GDM1 (cell line): Measurements from ENCODE around the gene WWOX.

ENCODE experiments used
- DNase-seq: peaks from one replicate; lab custom pipeline; 2025; lab: John Stamatoyannopoulos, UW

The WWOX gene

GRCh38 chr16:79098907-79099306 lies 999.5 kb downstream of the WWOX start:
- no peak for DNase-seq

- no peak for DNase-seq
Measured at GRCh38 chr16:79099716-79100115, 1000.3 kb downstream of the WWOX start.

GRCh38 chr16:79100447-79100846 lies 1001.0 kb downstream of the WWOX start:
- no peak for DNase-seq

- no peak for DNase-seq
Measured at GRCh38 chr16:79101491-79101890, 1002.0 kb downstream of the WWOX start.

- no peak for DNase-seq
Measured at GRCh38 chr16:79104567-79104966, 1005.1 kb downstream of the WWOX start.

GRCh38 chr16:79107301-79107700 lies 1007.8 kb downstream of the WWOX start:
- no peak for DNase-seq

GRCh38 chr16:79109771-79110170 lies 1010.3 kb downstream of the WWOX start:
- DNase-seq = no peak

GRCh38 chr16:79110242-79110641 lies 1010.8 kb downstream of the WWOX start:
- no peak for DNase-seq

- no peak for DNase-seq
Measured at GRCh38 chr16:79110953-79111352, 1011.5 kb downstream of the WWOX start.

- no peak for DNase-seq
Measured at GRCh38 chr16:79112462-79112861, 1013.0 kb downstream of the WWOX start.

GRCh38 chr16:79113826-79114225 lies 1014.4 kb downstream of the WWOX start:
- no peak for DNase-seq

- no peak for DNase-seq
Measured at GRCh38 chr16:79114759-79115158, 1015.3 kb downstream of the WWOX start.

GRCh38 chr16:79121906-79122305 lies 1022.5 kb downstream of the WWOX start:
- DNase-seq = no peak

- DNase-seq = no peak
Measured at GRCh38 chr16:79122343-79122742, 1022.9 kb downstream of the WWOX start.

- DNase-seq = no peak
Measured at GRCh38 chr16:79124016-79124756, 1024.7 kb downstream of the WWOX start.

- DNase-seq = no peak
Measured at GRCh38 chr16:79127766-79128165, 1028.3 kb downstream of the WWOX start.

- DNase-seq = no peak
Measured at GRCh38 chr16:79128706-79129105, 1029.3 kb downstream of the WWOX start.

- DNase-seq = no peak
Measured at GRCh38 chr16:79130616-79131015, 1031.2 kb downstream of the WWOX start.

- no peak for DNase-seq
Measured at GRCh38 chr16:79131321-79132075, 1032.0 kb downstream of the WWOX start.

- no peak for DNase-seq
Measured at GRCh38 chr16:79132701-79133100, 1033.2 kb downstream of the WWOX start.

GRCh38 chr16:79134300-79134699 lies 1034.8 kb downstream of the WWOX start:
- DNase-seq = no peak

- DNase-seq = no peak
Measured at GRCh38 chr16:79136955-79137354, 1037.5 kb downstream of the WWOX start.

GRCh38 chr16:79137426-79137939 lies 1038.0 kb downstream of the WWOX start:
- no peak for DNase-seq
